ENCODE results near the gene GPR162.

DNA sequence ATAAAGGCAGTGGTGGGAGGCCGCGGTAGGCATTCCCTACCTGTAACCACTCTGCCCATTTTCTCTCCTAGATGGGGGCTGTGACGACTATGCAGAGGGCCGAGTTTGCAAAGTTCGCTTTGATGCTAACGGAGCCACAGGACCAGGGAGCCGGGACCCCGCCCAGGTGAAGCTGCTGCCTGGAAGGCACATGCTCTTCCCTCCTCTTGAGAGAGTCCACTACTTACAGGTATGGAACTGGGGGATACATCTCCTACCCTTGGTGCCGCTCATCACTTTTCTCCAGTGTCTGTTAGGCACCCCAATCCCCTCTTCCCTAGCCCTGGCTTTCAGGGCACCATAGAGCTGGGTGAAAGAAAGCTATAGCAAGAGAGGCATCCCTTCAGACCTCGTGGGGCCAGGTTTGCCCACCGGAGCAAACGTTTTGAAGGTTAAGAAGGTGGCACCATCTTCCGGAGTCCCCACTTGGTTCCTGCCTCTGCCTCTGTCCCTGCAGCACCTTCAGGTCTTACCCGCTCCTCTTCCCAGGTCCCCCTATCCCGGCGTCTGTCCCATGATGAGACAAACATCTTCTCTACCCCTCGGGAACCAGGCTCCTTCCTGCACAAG is 4.6 kb downstream of the GPR162 start:
- TF ChIP-seq, protein P1, sequence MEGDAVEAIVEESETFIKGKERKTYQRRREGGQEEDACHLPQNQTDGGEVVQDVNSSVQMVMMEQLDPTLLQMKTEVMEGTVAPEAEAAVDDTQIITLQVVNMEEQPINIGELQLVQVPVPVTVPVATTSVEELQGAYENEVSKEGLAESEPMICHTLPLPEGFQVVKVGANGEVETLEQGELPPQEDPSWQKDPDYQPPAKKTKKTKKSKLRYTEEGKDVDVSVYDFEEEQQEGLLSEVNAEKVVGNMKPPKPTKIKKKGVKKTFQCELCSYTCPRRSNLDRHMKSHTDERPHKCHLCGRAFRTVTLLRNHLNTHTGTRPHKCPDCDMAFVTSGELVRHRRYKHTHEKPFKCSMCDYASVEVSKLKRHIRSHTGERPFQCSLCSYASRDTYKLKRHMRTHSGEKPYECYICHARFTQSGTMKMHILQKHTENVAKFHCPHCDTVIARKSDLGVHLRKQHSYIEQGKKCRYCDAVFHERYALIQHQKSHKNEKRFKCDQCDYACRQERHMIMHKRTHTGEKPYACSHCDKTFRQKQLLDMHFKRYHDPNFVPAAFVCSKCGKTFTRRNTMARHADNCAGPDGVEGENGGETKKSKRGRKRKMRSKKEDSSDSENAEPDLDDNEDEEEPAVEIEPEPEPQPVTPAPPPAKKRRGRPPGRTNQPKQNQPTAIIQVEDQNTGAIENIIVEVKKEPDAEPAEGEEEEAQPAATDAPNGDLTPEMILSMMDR (optimal IDR thresholded peaks at IDR 0.05 in 1 of 3, IDR thresholded peaks at IDR 0.05 in 1 of 3, conservative IDR thresholded peaks at IDR 0.05 in 1 of 3; ENCODE audit: extremely low read depth in 1 of 3, insufficient read depth in 2 of 3, low read length in 3 of 3), result no peak
- TF ChIP-seq EZH2 (IDR thresholded peaks at IDR 0.05; ENCODE audit: low read length), result no peak
